NCI-H146 treated with DMSO at 0.1 percent for 48 hours (cell line): ENCODE measurements around the gene FAM163A.
"Not testable (repeated sequence)": the region's sequence is repeated elsewhere in the genome, so short reads cannot be mapped to it uniquely, and the experiment has no call there.

Experiments
- DNase-seq: peaks from one replicate; lab custom pipeline; 2025; ENCODE audit not compliant: unreplicated experiment; lab: John Stamatoyannopoulos, UW

FAM163A gene

GRCh38 chr1:179836686-179837445 lies 93.8 kb downstream of the FAM163A start:
- DNase-seq, result not testable (repeated sequence)

DNA sequence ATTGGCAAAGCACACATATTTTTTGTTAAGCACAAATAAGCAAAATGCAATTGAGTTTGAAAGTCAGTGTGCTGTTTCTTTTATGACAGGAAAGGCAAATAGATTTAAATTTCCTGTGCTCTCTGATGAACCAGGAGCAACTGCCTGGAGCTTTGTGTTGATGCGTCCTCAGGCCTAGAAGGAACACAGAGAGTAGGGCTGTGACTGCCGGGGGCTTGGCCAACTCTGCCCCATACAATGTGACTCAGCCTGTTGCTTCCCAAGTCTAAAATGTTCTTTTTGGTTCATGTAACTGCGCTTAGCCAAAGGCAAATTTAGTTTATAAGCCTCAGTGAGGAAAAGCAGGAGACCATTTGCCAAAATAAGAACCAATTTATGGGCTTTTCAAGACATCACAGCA lies 97.0 kb downstream of the FAM163A start:
- DNase-seq, result no peak

- DNase-seq, result no peak
Observed at GRCh38 chr1:179848233-179848632, 105.1 kb downstream of the FAM163A start.

DNA sequence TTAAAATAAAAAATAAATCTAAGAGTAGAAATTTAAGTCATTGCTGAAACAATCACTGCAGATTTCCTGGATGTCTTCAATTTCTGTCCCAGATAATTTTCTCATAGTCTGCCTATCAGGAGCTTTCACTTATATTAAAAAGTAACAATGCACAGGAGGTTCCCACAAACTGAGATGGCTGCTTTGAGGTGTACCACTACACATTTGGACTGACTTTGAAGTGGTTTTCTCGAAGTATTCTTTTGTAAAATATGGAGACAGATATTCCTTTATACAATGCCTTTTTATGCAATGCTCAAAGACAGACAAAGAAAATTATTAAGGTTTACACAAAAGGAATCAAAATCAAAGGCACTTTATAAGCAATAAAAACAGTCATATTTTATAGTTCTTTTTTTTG lies 110.0 kb downstream of the FAM163A start:
- DNase-seq, result no peak

GRCh38 chr1:179855831-179856230 lies 112.7 kb downstream of the FAM163A start:
- not testable (repeated sequence) for DNase-seq

DNA sequence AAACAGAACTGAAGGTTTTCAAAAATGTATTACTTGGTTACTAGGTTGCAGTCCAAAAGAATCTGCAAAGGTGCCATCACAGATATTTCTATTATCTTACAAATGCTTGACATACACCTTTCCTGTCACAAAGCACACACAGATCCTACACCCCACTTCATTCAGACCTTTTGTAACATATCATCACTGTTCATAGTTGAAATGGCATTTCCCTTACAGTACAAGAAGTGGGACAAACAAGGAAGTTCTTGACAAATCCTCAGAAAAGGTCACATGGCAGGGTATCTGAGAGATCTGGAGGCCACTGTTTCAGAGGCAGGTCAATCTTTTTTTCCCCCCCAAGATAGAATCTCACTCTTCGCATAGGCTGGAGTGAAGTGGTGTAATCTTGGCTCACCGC lies 113.2 kb downstream of the FAM163A start:
- no peak for DNase-seq

GRCh38 chr1:179857009-179857408 lies 113.9 kb downstream of the FAM163A start:
- no peak for DNase-seq

DNA sequence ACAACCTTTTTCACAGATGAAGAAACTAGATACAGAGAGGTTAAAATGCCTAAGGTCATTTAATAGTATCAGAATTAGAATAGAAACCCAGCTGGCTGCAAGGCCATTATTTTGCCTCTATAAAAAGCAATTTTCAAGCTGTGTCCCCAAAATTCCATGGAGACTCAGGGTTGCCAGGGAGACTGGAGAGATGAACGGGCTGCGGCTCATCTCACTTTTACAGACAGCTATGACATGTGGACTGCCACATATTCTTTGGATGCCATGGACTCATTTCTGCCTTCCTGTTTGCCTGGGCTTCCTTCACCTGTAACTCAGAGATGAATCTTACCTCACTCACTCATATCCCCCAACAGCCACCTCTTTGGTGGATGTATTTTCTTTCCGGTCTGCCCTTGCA lies 117.6 kb downstream of the FAM163A start:
- DNase-seq, result no peak

DNA sequence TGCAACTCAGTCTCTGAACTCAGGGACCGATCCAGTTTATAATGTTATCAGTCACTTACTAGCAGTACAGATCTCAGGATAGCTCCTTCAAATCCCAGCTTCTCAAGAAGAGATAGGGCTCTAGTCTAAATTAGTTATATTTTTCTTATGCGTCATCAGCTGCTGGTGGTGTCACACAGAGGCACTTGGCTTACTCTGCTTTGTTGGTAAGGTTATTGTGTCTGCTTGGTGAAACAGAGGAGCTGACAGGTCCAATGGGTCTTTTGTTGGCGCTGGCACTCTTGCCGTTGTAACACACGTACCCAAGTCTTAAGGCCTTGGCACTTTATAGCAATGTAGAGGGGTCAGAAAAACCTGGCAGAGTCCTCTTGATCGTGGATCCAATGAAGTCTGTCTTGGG lies 122.3 kb downstream of the FAM163A start:
- DNase-seq, result no peak
